Caco-2 (cell line): ENCODE results near the gene STATH. TPM values are rescaled to one million over a fixed set of nuclear protein-coding genes. Genes with fewer than 3 reads are reported as not detected.
A peak's percentile ranks its signal among the peaks of the same experiment; 100 is the strongest.
"Not testable (repeated sequence)": the region's sequence is repeated elsewhere in the genome, so short reads cannot be mapped to it uniquely, and the experiment has no call there.

Experiments
- BruUV-seq: library from RNA; stranded (reverse); fragments of 400-500 nt; replicated peaks from 2 replicates; lab custom pipeline; 2021; lab: Mats Ljungman, UMichigan
- CTCF ChIA-PET: fragments of 300-600 bp; sonication (Branson Sonifier 250); formaldehyde crosslinking; loops from one replicate; lab custom pipeline; 2022; ENCODE audit warnings: antibody characterized with exemption; lab: Charles Lee
- POLR2A ChIA-PET: fragments of 300-600 bp; sonication (Branson Sonifier 250); formaldehyde crosslinking; loops from one replicate; lab custom pipeline; 2022; ENCODE audit warnings: antibody characterized with exemption; lab: Charles Lee
- DNase-seq, 2 experiments: peaks; one replicate each; pipeline versions ENCODE4 v3.0.0 to v3.0.0-alpha.2; 2020 to 2022
- H3K27me3 ChIP-seq: replicated peaks from 2 replicates; pipeline ENCODE4 v1.6.0; 2011; ENCODE audit warnings: low read length; ENCODE audit not compliant: control insufficient read depth, insufficient read depth
- H3K36me3 ChIP-seq: 2 replicates; pipeline ENCODE4 v1.5.1; 2011; ENCODE audit warnings: low read length; ENCODE audit not compliant: control insufficient read depth, insufficient read depth
- H3K4me1 ChIP-seq: fragments of 250-450 bp; sonication (Bioruptor Pico); 2 replicates; pipeline ENCODE4 v1.5.1; 2020; ENCODE audit warnings: mild to moderate bottlenecking
- H3K4me3 ChIP-seq: 2 replicates; pipeline ENCODE4 v1.5.1; 2011; ENCODE audit warnings: low read depth, mild to moderate bottlenecking, control low read depth, low read length
- H3K9me3 ChIP-seq: fragments of 250-450 bp; sonication (Bioruptor Pico); 2 replicates; pipeline ENCODE4 v1.5.1; 2020; ENCODE audit warnings: mild to moderate bottlenecking, moderate library complexity
- H3K27ac Mint-ChIP-seq: one replicate; pipeline ENCODE4 v1.8.0; 2022; ENCODE audit warnings: mixed read lengths; ENCODE audit not compliant: unreplicated experiment
- H3K27me3 Mint-ChIP-seq: one replicate; pipeline ENCODE4 v1.8.0; 2022; ENCODE audit warnings: mixed read lengths; ENCODE audit not compliant: insufficient read depth, unreplicated experiment
- H3K36me3 Mint-ChIP-seq: one replicate; pipeline ENCODE4 v1.8.0; 2022; ENCODE audit warnings: mild to moderate bottlenecking, mixed read lengths; ENCODE audit not compliant: insufficient read depth, unreplicated experiment
- H3K4me1 Mint-ChIP-seq: one replicate; pipeline ENCODE4 v1.8.0; 2022; ENCODE audit warnings: low read depth, mixed read lengths; ENCODE audit not compliant: unreplicated experiment
- H3K4me3 Mint-ChIP-seq: one replicate; pipeline ENCODE4 v1.8.0; 2022; ENCODE audit warnings: mild to moderate bottlenecking, moderate library complexity, mixed read lengths; ENCODE audit not compliant: unreplicated experiment
- H3K9me3 Mint-ChIP-seq: one replicate; pipeline ENCODE4 v1.8.0; 2022; ENCODE audit warnings: mixed read lengths; ENCODE audit not compliant: unreplicated experiment
- CTCF ChIP-seq, 2 experiments: fragments of 200-600 bp in 1 of 2; IDR thresholded peaks; 1 replicate in 1 of 2; 2 replicates in 1 of 2; pipeline versions ENCODE4 v1.5.1 to v1.8.0; 2011 to 2022; ENCODE audit warnings: antibody characterized with exemption in 1 of 2, control low read depth in 1 of 2, inconsistent platforms in 1 of 2, low read depth in 1 of 2, low read length in 1 of 2, mild to moderate bottlenecking in 1 of 2, moderate library complexity in 1 of 2; ENCODE audit not compliant: insufficient read depth in 1 of 2, severe bottlenecking in 1 of 2, unreplicated experiment in 1 of 2
- intact Hi-C: fragments of 100-400 bp; cut with micrococcal nuclease; formaldehyde crosslinking; loops from one replicate; pipeline ENCODE4 v1.10.0; 2022; ENCODE audit not compliant: unreplicated experiment
- total RNA-seq: library from RNA; stranded (reverse); gene quantifications from 2 replicates; pipeline ENCODE4 v1.2.3, GENCODE V29; 2022

Gene STATH
- total RNA-seq, 1 experiment from 2014 or later = not detected

GRCh38 chr4:70000711-70001110 lies 4.9 kb downstream of the STATH start:
- DNase-seq = no peak
- no peaks in the 10 kb centered on the region for H3K27me3 Mint-ChIP-seq
- BruUV-seq = no TSS peak
- Histone ChIP-seq H3K36me3 (no peaks in the 10 kb centered on the region), H3K4me1 (no peaks in the 10 kb centered on the region), H3K27me3 (no peaks in the 10 kb centered on the region), H3K4me3 (no peak overlapping the region), H3K9me3 (no peaks in the 10 kb centered on the region)
- no peak for TF ChIP-seq CTCF (IDR thresholded peaks at IDR 0.05; ENCODE audit: insufficient read depth in 1 of 2, low read depth in 1 of 2, low read length in 1 of 2, severe bottlenecking in 1 of 2, unreplicated experiment in 1 of 2)
- peaks cover 10% of the 10 kb centered on the region for H3K9me3 Mint-ChIP-seq
- peaks cover 7% of the 10 kb centered on the region for H3K4me1 Mint-ChIP-seq
- H3K36me3 Mint-ChIP-seq = no peaks in the 10 kb centered on the region
- ChIA-PET CTCF (no interaction called here), POLR2A (no interaction called here)
- no peak overlapping the region for H3K27ac Mint-ChIP-seq
- H3K4me3 Mint-ChIP-seq = no peak overlapping the region
- intact Hi-C loops = no loop called here

GRCh38 chr4:70002507-70002906 lies 6.7 kb downstream of the STATH start:
- H3K27me3 ChIP-seq = no peaks in the 10 kb centered on the region
- no peak overlapping the region for H3K27ac Mint-ChIP-seq
- H3K36me3 Mint-ChIP-seq = no peaks in the 10 kb centered on the region
- CTCF ChIA-PET = no interaction called here
- no peak overlapping the region for H3K4me3 Mint-ChIP-seq
- peaks cover 7% of the 10 kb centered on the region for H3K4me1 Mint-ChIP-seq
- no TSS peak for BruUV-seq
- no peaks in the 10 kb centered on the region for H3K4me1 ChIP-seq
- peaks cover 9% of the 10 kb centered on the region for H3K9me3 Mint-ChIP-seq
- no peak overlapping the region for H3K4me3 ChIP-seq
- intact Hi-C loops = no loop called here
- H3K36me3 ChIP-seq = no peaks in the 10 kb centered on the region
- POLR2A ChIA-PET = no interaction called here
- TF ChIP-seq CTCF (IDR thresholded peaks at IDR 0.05; ENCODE audit: insufficient read depth in 1 of 2, low read depth in 1 of 2, low read length in 1 of 2, severe bottlenecking in 1 of 2, unreplicated experiment in 1 of 2) = no peak
- no peaks in the 10 kb centered on the region for H3K9me3 ChIP-seq
- H3K27me3 Mint-ChIP-seq = no peaks in the 10 kb centered on the region
- DNase-seq = no peak

- DNase-seq = no peak
- H3K4me3 Mint-ChIP-seq = no peak overlapping the region
- peak overlapping the region; percentile 64 for H3K27ac Mint-ChIP-seq
- CTCF ChIA-PET = no interaction called here
- intact Hi-C loops = no loop called here
- no TSS peak for BruUV-seq
- H3K36me3 Mint-ChIP-seq = no peaks in the 10 kb centered on the region
- no peaks in the 10 kb centered on the region for H3K9me3 ChIP-seq
- H3K4me1 Mint-ChIP-seq = peaks cover 11% of the 10 kb centered on the region
- no peak overlapping the region for H3K4me3 ChIP-seq
- H3K27me3 Mint-ChIP-seq = no peaks in the 10 kb centered on the region
- no peaks in the 10 kb centered on the region for H3K27me3 ChIP-seq
- H3K36me3 ChIP-seq = no peaks in the 10 kb centered on the region
- POLR2A ChIA-PET = no interaction called here
- peaks cover 19% of the 10 kb centered on the region for H3K9me3 Mint-ChIP-seq
- no peak for TF ChIP-seq CTCF (IDR thresholded peaks at IDR 0.05; ENCODE audit: insufficient read depth in 1 of 2, low read depth in 1 of 2, low read length in 1 of 2, severe bottlenecking in 1 of 2, unreplicated experiment in 1 of 2)
- no peaks in the 10 kb centered on the region; the same call in 1 of the 2 replicates for H3K4me1 ChIP-seq
These were observed 13.0 kb downstream of the STATH start for GRCh38 chr4:70008771-70009170.

GRCh38 chr4:70019006-70019405 lies 23.2 kb downstream of the STATH start:
- H3K4me3 Mint-ChIP-seq, H3K27ac Mint-ChIP-seq, H3K4me1 Mint-ChIP-seq, POLR2A ChIA-PET, H3K27me3 Mint-ChIP-seq, H3K36me3 Mint-ChIP-seq, H3K9me3 Mint-ChIP-seq, H3K27me3 ChIP-seq, DNase-seq, H3K4me3 ChIP-seq, H3K9me3 ChIP-seq, H3K36me3 ChIP-seq, CTCF ChIA-PET, BruUV-seq, intact Hi-C loops, H3K4me1 ChIP-seq: not testable (repeated sequence)
